AML-193 (cell line): Measurements from ENCODE around the gene LUC7L3.
A peak's percentile ranks its signal among the peaks of the same experiment; 100 is the strongest.
"Not testable (repeated sequence)": the region's sequence is repeated elsewhere in the genome, so short reads cannot be mapped to it uniquely, and the experiment has no call there.

ENCODE experiments used
- DNase-seq, 2 experiments: peaks; one replicate each; lab custom pipeline; 2025; lab: John Stamatoyannopoulos, UW

The LUC7L3 gene

DNA sequence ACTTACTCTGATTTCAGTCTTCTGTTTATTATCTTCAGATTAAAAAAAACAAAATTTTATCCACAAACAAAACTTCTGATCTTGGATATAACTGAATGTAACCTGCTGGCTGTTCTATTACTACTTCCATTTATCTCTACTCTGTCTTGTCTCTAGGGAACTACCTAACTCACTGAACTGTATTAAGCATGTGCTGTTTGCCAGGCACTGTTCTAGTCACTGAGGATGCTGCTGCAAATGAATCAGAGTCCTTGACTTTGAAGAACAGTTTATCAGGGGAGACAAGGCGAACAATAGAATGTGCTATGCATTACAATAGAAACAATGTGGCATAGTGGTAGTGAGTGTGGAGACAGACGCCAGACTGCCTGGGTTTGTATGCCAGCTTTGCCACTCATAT lies 9.4 kb upstream of the LUC7L3 start:
- no peak for DNase-seq

DNA sequence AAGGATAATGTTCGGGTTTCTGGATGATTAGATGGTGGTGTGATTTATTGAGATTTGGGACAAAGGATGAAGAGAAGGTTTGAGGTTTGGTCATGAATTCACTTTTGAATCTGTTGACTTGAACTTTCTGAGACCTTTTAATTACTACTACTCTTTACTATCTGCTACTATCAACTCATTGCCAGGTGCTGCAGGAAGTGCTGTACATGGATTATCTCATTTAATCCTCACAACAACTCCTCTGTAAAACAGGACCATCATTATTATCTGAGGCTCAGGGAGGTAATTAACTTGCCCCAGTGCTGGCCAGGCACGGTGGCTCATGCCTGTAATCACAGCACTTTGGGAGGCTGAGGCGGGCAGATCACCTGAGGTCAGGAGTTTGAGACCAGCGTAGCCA lies 8.8 kb upstream of the LUC7L3 start:
- no peak for DNase-seq

DNA sequence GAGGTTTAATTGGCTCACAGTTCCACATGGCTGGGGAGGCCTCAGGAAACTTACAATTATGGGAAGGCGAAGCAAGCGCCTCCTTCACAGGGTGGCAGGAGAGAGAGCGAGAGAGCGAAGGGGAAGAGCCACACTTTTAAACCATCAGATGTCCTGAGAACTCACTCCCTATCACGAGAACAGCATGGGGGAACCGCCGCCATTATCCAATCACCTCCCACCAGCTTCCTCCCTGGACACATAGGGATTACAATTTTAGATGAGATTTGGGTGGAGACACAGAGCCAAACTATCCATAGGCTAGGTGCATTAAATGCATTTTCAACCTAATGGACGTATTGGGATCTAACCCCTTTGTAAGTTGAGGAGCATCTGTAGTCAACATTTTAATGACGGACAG lies 6.8 kb upstream of the LUC7L3 start:
- DNase-seq = no peak

DNA sequence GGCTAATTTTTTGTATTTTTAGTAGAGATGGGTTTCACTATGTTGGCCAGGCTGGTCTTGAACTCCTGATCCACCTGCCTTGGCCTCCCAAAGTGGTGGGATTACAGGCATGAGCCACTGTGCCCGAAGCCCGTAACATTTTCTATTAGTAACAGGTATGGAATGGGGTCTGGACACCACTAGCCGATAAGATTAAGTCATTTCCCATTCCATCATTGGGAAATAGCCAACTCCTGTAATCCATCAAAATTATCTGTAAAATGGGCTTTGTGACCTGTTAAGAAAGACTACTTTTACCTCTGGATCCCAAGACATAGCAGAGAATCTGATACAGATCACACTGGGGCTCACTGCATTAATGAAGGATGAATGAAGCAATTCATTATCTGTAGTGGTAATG lies 3.9 kb upstream of the LUC7L3 start:
- no peak for DNase-seq

DNA sequence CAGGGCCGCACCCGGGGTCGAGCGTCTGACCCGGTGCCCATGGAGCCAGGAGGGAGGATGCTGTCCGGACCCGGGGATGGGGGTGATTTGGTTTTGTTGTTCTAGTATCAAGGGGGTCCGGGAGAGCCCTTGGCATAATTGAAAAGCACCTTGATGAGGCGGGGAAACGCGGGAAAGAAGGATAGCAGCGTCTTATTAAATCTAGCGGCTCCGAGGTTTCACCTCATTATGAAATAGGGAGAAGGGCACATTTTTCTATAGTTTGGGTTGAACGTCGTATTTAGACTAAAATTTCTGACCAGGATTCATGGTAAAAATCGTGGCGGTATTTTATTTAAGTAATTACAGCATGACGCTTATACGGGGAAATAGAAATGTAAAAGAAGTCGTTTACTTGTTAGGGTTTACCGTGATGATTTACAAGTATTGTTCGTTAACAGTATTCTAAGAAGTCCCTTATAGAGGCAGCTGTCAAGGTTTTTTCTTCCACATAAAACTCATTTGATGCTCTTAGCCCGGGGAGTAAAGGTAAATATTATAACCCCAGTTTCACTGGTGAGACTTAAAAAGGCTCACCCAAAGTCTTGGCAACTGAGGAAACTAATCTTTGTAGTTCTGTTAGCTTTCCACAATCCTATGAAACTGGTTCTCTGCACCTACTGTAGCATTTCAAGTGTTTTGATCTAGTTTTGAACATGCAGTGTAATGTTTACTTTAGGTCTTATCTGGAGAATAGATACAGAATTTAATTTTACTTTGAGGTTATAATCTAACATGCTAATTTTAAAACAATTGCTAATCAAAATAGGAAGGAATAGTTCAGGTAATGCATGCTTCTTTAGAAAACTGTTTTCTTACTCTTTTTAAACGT lies 756 bp downstream of the LUC7L3 start:
- DNase-seq = no peak

DNA sequence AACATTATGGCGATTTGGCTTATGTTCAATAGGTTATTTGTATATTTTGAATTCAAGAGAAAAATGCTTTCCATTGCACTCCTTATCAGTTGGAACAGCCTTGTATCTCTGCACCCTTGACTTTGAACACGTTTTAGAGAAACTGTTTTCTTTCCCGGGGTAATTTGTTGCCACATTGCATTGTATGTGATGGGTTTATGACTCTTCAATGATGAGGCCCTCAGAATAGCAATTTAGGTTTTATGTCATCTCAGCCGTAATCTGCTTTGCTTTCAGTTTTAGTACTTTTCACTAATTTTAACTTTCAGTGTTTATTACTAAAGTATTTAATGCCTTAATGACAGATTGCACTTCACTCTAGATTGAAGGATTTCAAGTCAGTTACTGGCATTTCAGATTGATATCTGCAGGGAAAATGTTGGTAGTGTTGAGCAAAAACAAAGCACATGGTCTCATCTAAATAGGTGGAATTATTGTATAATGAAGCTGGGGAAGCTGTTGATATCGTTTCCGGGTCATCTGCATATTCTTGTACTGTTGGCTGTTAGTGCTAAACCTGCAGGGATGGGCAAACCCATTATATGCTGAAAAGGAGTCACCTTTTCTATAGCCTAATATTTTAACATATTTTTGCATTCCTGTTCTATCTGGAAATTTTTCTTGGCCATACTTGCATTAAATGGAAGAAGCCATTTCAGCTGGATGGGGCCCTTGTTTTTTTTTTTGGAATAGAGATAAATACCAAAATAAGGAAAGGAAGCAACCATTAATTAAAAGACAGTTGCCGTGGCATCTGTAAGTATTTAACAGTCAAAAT lies 2.0 kb downstream of the LUC7L3 start:
- DNase-seq = peak; percentile 40 to 70

- no peak for DNase-seq
Measured at GRCh38 chr17:50722746-50723145, 3.3 kb downstream of the LUC7L3 start.

GRCh38 chr17:50724622-50725021 lies 5.2 kb downstream of the LUC7L3 start:
- DNase-seq = not testable (repeated sequence)

DNA sequence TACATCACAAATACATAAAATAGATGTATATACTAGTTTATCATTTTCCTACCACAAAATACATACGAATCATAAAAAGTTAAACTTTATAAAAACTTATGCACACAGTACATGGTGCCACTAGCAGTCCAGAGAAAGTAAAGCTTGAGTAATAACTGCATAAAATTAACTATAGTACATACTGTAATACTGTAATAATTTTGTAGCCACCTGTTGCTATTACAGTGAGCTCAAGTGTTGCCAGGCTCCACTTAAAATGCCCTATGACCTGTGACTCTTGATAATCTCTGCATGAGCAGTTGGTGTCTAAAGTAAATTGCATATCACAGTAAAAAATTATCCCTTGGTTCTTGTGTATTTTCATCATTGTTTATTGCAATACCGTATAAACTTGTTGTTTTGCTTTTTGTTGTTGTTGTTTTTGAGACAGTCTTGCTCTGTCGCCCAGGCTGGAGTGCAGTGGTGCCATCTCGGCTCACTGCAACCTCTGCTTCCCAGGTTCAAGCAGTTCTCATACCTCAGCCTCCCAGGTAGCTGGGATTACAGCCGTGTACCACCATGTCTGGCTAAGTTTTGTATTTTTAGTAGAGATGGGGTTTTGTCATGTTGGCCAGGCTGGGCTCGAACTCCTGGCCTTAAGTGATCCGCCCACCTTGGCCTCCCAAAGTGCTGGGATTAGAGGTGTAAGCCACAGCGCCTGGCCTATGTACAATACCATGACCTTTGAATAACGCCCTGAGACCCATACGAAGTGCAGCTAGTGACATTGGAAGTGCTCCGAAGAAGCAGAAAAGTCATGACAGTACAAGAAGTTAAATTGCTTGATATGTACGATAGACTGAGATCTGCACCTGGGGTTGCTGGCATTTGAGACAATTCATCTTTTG lies 6.6 kb downstream of the LUC7L3 start:
- DNase-seq = no peak

GRCh38 chr17:50728112-50728429 lies 8.7 kb downstream of the LUC7L3 start:
- no peak for DNase-seq

- DNase-seq = no peak
Measured at GRCh38 chr17:50728881-50729765, 9.7 kb downstream of the LUC7L3 start.

GRCh38 chr17:50731575-50732460 lies 12.4 kb downstream of the LUC7L3 start:
- DNase-seq = no peak

DNA sequence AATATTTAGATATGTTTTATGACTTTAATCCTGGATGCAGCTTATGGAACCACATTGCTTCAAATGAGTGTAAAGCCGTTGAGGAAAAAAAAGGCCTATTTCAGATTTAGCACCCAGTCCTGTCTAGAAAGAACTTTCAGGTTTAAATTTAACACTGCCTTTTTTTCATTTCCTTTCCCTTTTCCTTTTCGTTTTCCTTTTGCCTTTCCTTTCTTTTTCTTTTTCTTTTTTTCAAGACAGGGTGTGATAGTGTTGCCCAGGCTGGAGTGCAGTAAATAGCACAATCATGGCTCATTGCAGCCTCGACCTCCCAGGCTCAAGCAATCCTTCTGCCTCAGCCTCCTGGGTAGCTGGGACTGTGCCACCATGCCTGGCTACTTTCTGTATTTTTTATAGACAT lies 15.9 kb downstream of the LUC7L3 start:
- no peak for DNase-seq

- DNase-seq = no peak
Measured at GRCh38 chr17:50737118-50737698, 17.8 kb downstream of the LUC7L3 start.

DNA sequence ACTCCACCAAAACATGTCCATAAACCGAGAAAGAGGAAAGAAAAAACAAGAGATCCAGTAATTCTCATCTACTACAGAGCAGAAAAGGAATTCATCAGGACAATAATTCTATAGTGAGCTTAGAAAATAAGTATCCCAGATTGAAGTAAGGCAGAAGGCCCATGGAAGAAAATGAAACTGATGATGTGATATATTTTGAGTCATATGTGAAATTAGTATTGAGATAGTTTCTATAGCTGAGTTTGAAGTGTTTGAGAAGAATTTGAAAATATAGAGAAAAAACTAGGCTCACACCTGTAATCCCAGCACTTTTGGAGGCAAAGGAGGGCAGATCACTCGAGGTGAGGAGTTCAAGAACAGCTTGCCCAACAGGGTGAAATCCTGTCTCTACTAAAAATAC lies 19.7 kb downstream of the LUC7L3 start:
- no peak for DNase-seq

GRCh38 chr17:50745631-50746030 lies 26.2 kb downstream of the LUC7L3 start:
- no peak for DNase-seq

- no peak for DNase-seq
Measured at GRCh38 chr17:50749245-50749644, 29.8 kb downstream of the LUC7L3 start.

DNA sequence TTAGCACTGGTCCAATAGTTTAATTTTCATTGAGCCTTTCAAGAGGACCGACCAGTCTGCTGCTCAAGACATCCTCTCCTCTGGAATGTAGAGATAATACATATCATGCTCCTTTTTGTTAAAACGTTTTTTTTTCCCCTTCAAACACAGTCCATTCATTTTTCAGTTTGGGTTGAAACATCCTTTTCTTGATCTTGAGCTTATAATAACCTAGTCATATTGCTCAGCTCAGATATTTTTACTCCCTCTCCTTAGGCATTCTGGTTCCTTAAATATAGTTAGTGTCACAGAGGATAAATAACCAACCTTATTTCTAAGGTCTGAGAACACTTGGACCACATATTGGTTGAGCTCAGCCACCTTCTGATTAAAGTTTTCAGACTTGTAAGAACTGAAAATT lies 35.1 kb downstream of the LUC7L3 start:
- no peak for DNase-seq

- no peak for DNase-seq
Measured at GRCh38 chr17:50758524-50758923, 39.1 kb downstream of the LUC7L3 start.

DNA sequence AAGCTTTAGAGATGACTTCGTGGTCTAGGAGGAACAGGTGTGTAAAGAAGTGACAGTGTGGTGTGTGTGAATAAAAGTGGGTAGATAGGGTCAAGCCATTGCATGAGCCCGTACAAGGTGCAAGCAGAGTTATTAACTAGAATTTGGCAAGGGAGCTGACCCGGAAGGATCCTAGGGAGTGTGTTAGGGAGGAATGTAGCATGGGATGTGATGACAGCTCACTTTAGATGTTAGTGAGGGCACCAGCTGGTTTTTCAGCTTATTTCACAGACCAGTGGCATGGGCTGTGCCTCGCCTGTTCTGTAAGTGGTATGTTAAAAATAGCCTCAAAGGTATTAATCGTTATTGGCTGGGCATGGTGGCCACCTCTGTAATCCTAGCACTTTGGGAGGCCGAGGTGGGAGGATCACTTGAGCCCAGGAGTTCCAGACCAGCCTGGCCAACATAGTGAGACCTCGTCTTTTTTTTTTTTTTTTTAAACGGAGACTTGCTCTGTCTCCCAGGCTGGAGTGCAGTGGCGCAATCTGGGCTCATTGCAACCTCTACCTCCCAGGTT lies 39.7 kb downstream of the LUC7L3 start:
- no peak for DNase-seq
